HG03457 (cell line): ENCODE data around the gene LTBP1.

Source experiments
- ATAC-seq: cut with Tn5 transposase; IDR thresholded peaks from one replicate; pipeline ENCODE4 v1.9.1; 2021; ENCODE audit warnings: moderate number of reproducible peaks; ENCODE audit not compliant: unreplicated experiment

LTBP1 gene

DNA sequence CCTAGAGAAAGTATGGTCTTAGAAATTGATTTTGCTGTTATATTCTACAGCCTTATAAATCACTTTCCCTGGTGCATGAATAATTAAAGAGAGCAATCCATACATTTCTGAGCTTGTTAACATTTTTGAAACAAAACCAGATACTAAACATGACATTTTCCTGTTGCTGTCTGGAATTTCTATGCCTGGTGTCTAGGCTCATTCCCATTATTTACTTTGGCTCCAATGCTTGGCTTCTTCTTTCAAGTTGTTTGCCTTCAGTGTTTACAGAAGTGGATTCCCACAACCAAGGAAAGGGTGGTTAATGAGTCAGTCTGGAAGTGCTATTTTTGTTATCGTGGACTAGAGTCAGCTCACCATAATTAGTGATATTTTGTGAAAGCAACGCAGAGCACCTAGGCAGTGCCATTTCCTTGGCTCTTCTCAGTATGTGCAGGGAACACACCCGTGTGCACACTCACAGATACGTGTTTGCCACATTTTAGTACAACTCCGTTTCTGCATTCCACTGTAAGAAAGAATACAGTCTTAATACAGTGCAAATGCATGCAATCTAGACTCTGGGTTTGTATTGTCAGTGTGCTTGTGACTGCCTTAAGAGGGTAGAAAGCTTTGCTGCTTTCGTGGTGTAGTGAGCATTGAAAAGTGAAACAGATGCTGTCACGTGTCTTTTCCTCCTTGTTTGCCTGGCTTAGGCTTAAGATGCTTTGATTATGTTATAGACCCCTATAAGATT lies 344.7 kb downstream of the LTBP1 start:
- ATAC-seq: no peak

DNA sequence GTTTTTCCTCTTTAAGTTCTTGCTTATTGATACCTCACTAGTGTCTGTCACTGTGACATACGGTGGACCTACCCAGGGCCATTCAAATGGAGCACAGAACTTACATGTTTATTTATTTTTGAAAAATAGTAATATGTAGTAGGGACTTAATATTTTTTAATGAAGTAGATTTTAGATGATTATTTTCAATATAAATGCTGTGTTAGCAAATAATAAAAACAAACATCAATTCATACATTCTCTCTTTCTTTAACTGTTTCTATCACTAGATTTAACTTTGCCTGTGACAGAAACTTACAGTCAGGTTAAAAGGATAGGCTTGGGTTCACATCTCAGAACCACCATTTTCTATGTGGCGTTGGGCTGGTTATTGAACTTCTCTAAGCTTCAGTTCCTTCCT lies 345.3 kb downstream of the LTBP1 start:
- ATAC-seq: no peak

- ATAC-seq: no peak
These were observed 346.3 kb downstream of the LTBP1 start for GRCh38 chr2:33292981-33293595.

DNA sequence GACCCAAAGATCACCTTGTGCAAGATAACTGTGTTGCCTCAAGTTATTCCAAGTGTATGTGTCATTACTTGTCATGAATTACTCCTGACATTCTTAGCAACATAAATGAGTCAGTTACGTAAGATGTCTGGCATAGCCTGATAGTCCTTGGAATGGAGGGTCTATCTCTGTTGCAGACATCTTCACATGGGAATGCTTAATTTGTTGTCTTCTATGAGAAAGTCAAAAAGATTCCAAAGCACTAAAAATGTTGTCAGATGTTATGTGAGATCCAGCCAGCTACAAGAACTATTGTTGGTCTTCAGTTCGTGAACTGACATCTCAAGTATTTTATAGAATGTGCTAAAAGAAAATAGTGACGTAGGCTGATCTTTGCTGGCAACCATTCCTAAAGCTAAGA lies 351.5 kb downstream of the LTBP1 start:
- ATAC-seq: no peak

GRCh38 chr2:33301355-33301754 lies 354.6 kb downstream of the LTBP1 start:
- ATAC-seq: no peak

GRCh38 chr2:33302348-33302747 lies 355.6 kb downstream of the LTBP1 start:
- ATAC-seq: no peak

DNA sequence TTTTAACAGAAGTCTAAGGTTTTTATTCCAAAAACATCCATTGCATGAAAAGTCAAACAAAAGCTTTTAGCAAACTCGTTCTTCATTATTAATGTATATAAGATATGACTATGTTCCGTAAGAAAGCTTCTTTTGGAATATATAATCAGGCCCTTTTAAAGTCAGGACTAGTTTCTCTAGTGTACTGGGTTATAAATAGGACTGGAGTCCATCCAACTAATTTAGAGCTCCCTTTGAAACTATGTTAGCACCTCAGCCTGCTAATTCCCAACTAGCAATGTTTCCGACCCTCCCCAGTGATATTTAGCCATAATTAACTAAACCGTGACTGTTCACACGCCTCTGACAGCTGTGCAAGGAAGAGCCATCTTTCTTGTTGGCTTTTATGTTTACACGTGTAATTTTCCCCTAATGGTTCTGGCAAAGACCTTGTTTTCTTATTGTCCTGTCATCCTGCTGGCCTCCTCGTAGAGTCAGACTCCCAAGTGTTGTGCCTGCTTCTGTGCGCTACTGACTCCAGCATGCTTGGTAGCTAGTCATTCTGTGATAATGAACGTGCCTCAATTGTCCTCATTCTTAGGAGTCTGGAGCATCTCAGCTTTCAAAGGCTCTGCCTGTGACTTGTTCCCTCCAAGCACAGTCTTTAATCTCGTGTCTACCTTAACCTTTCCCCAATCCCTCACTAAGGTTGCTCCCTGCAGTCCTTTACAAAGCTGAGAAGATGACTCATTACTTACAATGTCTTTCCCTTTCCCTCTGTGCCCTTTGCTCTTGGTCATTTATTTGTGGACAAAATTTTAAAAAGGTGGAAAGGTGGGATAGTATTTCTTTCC lies 357.5 kb downstream of the LTBP1 start:
- ATAC-seq: no peak

DNA sequence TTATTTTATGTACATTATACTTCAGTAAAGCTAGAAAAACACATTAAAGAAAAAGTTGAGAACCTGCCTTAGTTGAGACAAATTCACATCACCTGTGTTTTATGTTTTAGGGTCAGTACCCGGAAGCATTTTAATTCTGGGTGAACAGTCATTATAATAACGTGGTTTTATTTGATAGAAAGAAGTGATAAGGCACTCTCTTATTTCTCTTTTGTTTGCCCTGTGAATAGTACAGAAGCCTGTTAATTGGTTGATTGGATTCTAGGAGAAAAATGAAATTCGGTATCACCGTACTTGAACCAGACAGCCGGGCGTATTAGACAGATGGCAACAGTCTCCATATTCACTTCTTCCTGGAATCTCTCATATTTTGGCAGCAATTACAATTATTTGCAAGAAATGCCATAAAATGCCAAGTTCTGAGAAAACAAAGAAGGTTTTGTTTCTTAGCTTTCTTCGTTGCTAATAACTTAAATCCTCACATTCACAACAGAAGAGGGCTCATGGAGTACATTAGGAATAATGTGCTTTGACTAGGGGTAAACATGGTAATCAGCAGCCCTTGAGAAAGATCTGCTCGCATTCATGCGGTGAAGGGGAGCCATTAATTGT lies 361.0 kb downstream of the LTBP1 start:
- no peak for ATAC-seq

DNA sequence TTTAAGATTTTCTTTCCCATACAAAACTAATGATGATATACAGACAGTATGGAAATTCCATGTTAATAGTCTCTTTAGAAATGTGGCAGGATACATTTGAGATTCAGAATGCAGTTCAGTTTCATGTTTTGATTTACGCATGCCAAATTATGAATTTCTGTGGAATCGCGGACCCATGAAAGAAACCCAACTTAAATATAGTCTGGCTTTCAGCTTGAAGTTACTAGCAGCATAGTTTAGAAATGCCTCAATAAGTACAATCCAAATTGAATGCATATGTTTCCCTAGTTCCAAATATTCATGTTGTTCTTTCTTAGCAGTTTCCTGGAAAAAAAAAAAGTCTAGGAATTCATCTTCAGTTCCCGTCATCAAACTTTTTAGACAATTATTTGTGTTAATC lies 365.6 kb downstream of the LTBP1 start:
- no peak for ATAC-seq

DNA sequence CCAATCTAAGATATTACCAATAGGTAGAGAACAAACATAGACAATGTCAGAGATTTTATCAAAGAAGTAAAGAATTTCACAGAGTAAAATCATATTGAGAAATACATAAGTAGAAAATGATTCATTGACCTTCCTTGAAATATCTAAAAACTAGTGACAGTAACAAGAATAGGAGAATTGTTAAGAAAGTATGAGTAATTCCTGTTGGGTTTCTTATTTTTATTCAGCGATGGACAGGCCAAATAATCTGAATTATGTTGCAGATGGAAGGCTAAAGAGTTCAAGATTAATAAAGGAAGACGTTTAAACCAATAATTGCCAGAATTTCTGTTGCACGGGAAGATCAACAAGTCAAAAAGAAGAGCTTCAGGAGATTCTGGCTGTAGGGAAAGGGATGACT lies 366.3 kb downstream of the LTBP1 start:
- ATAC-seq: no peak

- ATAC-seq: no peak
These were observed 367.8 kb downstream of the LTBP1 start for GRCh38 chr2:33314541-33314940.

DNA sequence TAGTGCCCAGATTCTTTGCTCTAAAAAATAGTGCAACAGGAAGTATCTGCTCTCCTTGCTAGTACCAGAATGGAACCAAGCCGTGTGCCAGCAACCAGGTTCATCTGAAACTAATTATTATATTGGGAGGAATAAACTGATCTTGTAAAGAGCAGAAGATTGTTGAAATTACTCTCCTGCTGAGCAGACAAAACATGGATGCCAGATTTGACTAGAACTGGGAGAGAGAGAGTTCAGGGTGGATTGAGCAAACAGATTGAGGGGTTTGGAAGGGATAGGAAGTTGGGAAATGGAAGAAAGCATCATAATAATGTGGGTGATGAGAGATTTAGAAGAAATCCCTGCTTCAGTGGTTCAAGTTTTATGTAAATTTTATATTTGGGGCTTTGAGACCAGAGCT lies 369.6 kb downstream of the LTBP1 start:
- no peak for ATAC-seq

GRCh38 chr2:33317369-33318007 lies 370.7 kb downstream of the LTBP1 start:
- no peak for ATAC-seq

GRCh38 chr2:33318456-33318855 lies 371.7 kb downstream of the LTBP1 start:
- no peak for ATAC-seq

DNA sequence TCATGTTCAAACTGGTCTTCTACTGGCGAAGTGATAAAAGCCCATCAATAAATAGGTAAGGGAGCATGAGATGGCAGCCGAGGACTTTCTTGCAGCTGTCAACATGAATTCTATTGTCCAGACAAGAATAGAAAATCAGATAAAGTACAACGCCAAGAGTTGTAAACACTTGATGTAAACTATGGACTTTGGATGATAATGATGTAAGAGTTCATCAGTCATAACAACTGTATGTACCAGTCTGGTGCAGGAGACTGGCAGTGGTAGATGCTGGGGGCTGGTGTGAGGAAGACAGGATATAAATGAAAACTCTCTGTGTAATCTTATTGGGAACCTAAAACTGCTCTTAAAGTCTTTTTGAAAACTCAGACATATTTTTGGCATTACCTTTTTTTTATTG lies 373.8 kb downstream of the LTBP1 start:
- ATAC-seq: no peak

DNA sequence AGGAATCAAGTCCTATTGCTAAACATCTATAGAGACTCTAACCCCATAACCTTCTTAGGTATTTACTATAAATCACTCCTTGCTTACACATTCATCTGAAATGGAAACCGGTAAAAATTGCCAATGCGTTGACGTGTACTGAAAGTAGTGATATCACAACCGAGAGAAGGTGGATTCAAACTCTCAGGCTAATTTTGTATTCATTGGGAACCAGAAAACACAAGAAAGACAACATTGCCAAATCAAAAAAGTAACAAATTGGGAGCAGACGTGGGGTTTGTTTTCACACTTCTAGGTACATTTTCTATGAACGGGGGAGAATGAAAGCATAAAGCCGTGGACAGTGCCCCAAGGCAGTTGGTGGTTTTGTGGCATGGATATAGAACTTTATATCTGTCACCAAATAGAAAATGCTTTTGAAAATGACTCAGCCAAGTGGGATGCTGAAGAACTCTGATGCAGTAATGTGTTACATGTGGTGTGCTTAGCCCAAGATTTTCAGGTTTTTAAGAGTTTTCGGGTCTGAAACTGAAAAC lies 374.6 kb downstream of the LTBP1 start:
- peak; percentile 56 for ATAC-seq

- no peak for ATAC-seq
These were observed 375.2 kb downstream of the LTBP1 start for GRCh38 chr2:33321876-33322483.

GRCh38 chr2:33322612-33323011 lies 375.9 kb downstream of the LTBP1 start:
- no peak for ATAC-seq

GRCh38 chr2:33323957-33324356 lies 377.2 kb downstream of the LTBP1 start:
- ATAC-seq: no peak

- no peak for ATAC-seq
These were observed 379.3 kb downstream of the LTBP1 start for GRCh38 chr2:33326100-33326499.
